Naive thymus-derived CD4-positive, alpha-beta T cell (primary cell): ENCODE measurements around the gene FHOD1. TPM values are rescaled to one million over a fixed set of nuclear protein-coding genes. Genes with fewer than 3 reads are reported as not detected.

Experiments
- ATAC-seq: fragments of 150-1000 bp; cut with Tn5 transposase; 2 replicates; pipeline ENCODE4 v1.10.0; 2021; ENCODE audit warnings: mild to moderate bottlenecking, moderate library complexity
- CTCF ChIA-PET: fragments of 350-600 bp; sonication (Branson Sonifier 250); formaldehyde crosslinking; loops from one replicate; lab custom pipeline; 2021; ENCODE audit warnings: antibody characterized with exemption; lab: Charles Lee
- POLR2A ChIA-PET: fragments of 350-600 bp; sonication (Branson Sonifier 250); formaldehyde crosslinking; loops from one replicate; lab custom pipeline; 2021; ENCODE audit warnings: antibody characterized with exemption, inconsistent platforms; lab: Charles Lee
- DNase-seq, 9 donors: peaks; one replicate each; pipeline versions ENCODE4 v3.0.0 to v3.0.0-alpha.2; 2020 to 2022; ENCODE audit warnings: mixed read lengths in 1 of 9
- H3K27ac ChIP-seq: one replicate; pipeline ENCODE4 v1.7.0; 2013; ENCODE audit warnings: mild to moderate bottlenecking, low read depth, low read length, moderate library complexity
- H3K27me3 ChIP-seq, 2 donors: one replicate each; pipeline ENCODE4 v1.7.0; 2013; ENCODE audit warnings: low read length in 2 of 2, mild to moderate bottlenecking in 2 of 2, moderate library complexity in 2 of 2; ENCODE audit not compliant: control insufficient read depth in 2 of 2, insufficient read depth in 2 of 2
- H3K36me3 ChIP-seq, 3 experiments: 1 replicate in 2 of 3; 2 replicates in 1 of 3; pipeline ENCODE4 v1.7.0; 2013; ENCODE audit warnings: low read length in 3 of 3, mild to moderate bottlenecking in 3 of 3, moderate library complexity in 1 of 3; ENCODE audit not compliant: insufficient read depth in 3 of 3, control insufficient read depth in 2 of 3
- H3K4me1 ChIP-seq, 2 donors: one replicate each; pipeline ENCODE4 v1.7.0; 2013; ENCODE audit warnings: low read length in 2 of 2, mild to moderate bottlenecking in 2 of 2, moderate library complexity in 1 of 2; ENCODE audit not compliant: control insufficient read depth in 2 of 2, insufficient read depth in 2 of 2
- H3K4me3 ChIP-seq: 2 replicates; pipeline ENCODE4 v1.7.0; 2013; ENCODE audit warnings: mild to moderate bottlenecking, low read length
- H3K9me3 ChIP-seq, 3 experiments: 1 replicate in 2 of 3; 2 replicates in 1 of 3; pipeline ENCODE4 v1.7.0; 2013; ENCODE audit warnings: low read length in 3 of 3; ENCODE audit not compliant: control insufficient read depth in 2 of 3
- H3K27ac Mint-ChIP-seq, 9 donors: one replicate each; pipeline ENCODE4 v1.8.0; 2020 to 2022; ENCODE audit warnings: mixed read lengths in 9 of 9, mild to moderate bottlenecking in 8 of 9, moderate library complexity in 5 of 9, inconsistent platforms in 2 of 9
- H3K27me3 Mint-ChIP-seq, 5 donors: one replicate each; pipeline ENCODE4 v1.8.0; 2021 to 2022; ENCODE audit warnings: mixed read lengths in 5 of 5, mild to moderate bottlenecking in 1 of 5
- H3K36me3 Mint-ChIP-seq, 5 donors: one replicate each; pipeline ENCODE4 v1.8.0; 2020 to 2022; ENCODE audit warnings: mixed read lengths in 5 of 5, mild to moderate bottlenecking in 3 of 5, inconsistent platforms in 1 of 5
- H3K4me1 Mint-ChIP-seq, 7 donors: one replicate each; pipeline ENCODE4 v1.8.0; 2020 to 2022; ENCODE audit warnings: mixed read lengths in 7 of 7, mild to moderate bottlenecking in 3 of 7, inconsistent platforms in 1 of 7
- H3K4me3 Mint-ChIP-seq, 10 donors: one replicate each; pipeline ENCODE4 v1.8.0; 2020 to 2022; ENCODE audit warnings: mild to moderate bottlenecking in 10 of 10, mixed read lengths in 10 of 10, moderate library complexity in 6 of 10, inconsistent platforms in 2 of 10
- H3K9me3 Mint-ChIP-seq, 11 donors: one replicate each; pipeline ENCODE4 v1.8.0; 2020 to 2022; ENCODE audit warnings: mixed read lengths in 11 of 11, mild to moderate bottlenecking in 4 of 11, inconsistent platforms in 1 of 11, moderate library complexity in 1 of 11
- intact Hi-C, 2 donors: fragments of 100-400 bp; cut with micrococcal nuclease; formaldehyde crosslinking; loops; one replicate each; pipeline ENCODE4 v1.15.1; 2023
- polyA plus RNA-seq, 2 donors: library from polyadenylated mRNA; unstranded; fragments of 300-500 nt; fragmentation: Illumina TruSeq; gene quantifications; one replicate each; pipeline ENCODE4 v1.2.3, GENCODE V29; 2021
- total RNA-seq, 6 experiments: library from RNA in 5 of 6; stranded (reverse) in 5 of 6; gene quantifications; 1 replicate in 5 of 6; 2 replicates in 1 of 6; pipeline ENCODE4 v1.2.3 and lab custom pipeline; 2021 to 2026

Gene FHOD1
- total and polyA plus RNA-seq, 7 experiments from 2014 or later = 3.6 to 81.7 (median 32.6) TPM

GRCh38 chr16:67259705-67260104 is 12.4 kb upstream of the FHOD1 start:
- DNase-seq (no peak), ATAC-seq (no peak)
- intact Hi-C loops = loop anchor here in 1 of 2 donors (2.0 kb wide), 1 partner anchor 139 kb away; no protein-coding TSS in a partner anchor
- no peaks in the 10 kb centered on the region for H3K36me3 ChIP-seq
- no peaks in the 10 kb centered on the region for H3K9me3 ChIP-seq
- Mint-ChIP-seq H3K27ac (no peak overlapping the region), H3K27me3 (peaks cover 0 to 37% (median 22%) of the 10 kb centered on the region in 5 donors), H3K36me3 (no peaks in the 10 kb centered on the region), H3K4me1 (peaks cover 0 to 5% (median 0%) of the 10 kb centered on the region in 7 donors), H3K4me3 (no peak overlapping the region), H3K9me3 (no peaks in the 10 kb centered on the region)
- CTCF ChIA-PET = interaction anchor here (0.6 kb wide), 1 partner anchor 320 kb away, joined by 3 read pairs; no protein-coding TSS in a partner anchor
- no peaks in the 10 kb centered on the region for H3K27me3 ChIP-seq
- POLR2A ChIA-PET = interaction anchor here (0.6 kb wide), 1 partner anchor 8 kb away, joined by 3 read pairs; no protein-coding TSS in a partner anchor
- no peak overlapping the region for H3K4me3 ChIP-seq
- H3K27ac ChIP-seq = no peak overlapping the region
- H3K4me1 ChIP-seq = no peaks in the 10 kb centered on the region

DNA sequence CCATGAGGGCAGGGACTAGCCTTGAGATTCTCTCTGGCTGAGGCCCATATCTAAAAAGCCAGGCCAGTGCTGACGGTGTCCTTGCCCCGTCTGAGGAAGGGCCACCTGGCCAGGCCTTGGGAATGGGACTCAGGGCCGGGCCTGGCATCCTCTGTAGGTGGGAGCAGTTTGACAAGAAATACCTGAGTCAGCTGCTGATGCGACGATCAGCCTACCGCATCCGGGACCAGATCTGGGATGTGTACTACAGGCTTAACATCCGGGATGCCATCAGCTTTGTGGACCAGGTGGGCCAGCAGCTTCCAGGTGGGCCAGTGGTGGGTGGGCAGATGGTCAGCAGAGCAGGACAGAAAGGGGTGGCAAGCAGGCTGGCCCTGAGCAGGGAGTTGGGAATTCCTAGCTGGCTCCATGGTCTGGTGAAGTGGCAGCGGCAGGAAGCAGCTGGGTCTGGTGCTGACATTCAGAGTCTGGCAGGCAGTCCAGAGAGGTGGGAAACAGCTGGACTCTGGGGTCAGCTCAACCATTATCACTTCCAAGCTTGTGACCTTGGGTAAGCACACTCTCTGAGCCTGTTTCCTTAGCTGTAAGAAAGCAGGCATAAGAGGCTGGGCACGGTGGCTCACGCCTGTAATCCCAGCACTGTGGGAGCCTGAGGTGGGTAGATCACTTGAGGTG is 11.0 kb upstream of the FHOD1 start:
- CTCF ChIA-PET = no interaction called here
- POLR2A ChIA-PET = no interaction called here
- intact Hi-C loops = no loop called here
- H3K36me3 Mint-ChIP-seq = no peaks in the 10 kb centered on the region
- Histone ChIP-seq H3K36me3 (no peaks in the 10 kb centered on the region), H3K27ac (no peak overlapping the region), H3K4me1 (no peaks in the 10 kb centered on the region), H3K4me3 (no peak overlapping the region), H3K27me3 (no peaks in the 10 kb centered on the region), H3K9me3 (no peaks in the 10 kb centered on the region)
- H3K9me3 Mint-ChIP-seq = no peaks in the 10 kb centered on the region
- no peak overlapping the region for H3K4me3 Mint-ChIP-seq
- H3K27me3 Mint-ChIP-seq = peaks cover 0 to 27% (median 22%) of the 10 kb centered on the region in 5 donors
- H3K27ac Mint-ChIP-seq = no peak overlapping the region
- ATAC-seq = no peak
- H3K4me1 Mint-ChIP-seq = peaks cover 0 to 5% (median 0%) of the 10 kb centered on the region in 7 donors
- DNase-seq = no peak

GRCh38 chr16:67257486-67258160 is 10.3 kb upstream of the FHOD1 start:
- ATAC-seq (no peak), DNase-seq (no peak)
- Histone ChIP-seq H3K27me3 (no peaks in the 10 kb centered on the region), H3K9me3 (no peaks in the 10 kb centered on the region), H3K4me3 (no peak overlapping the region), H3K27ac (no peak overlapping the region), H3K4me1 (no peaks in the 10 kb centered on the region), H3K36me3 (no peaks in the 10 kb centered on the region)
- Mint-ChIP-seq H3K4me1 (peaks cover 0 to 5% (median 0%) of the 10 kb centered on the region in 7 donors), H3K27me3 (peaks cover 0 to 21% (median 15%) of the 10 kb centered on the region in 5 donors), H3K27ac (peak overlapping the region in 1 of 9 donors; percentile 76), H3K9me3 (no peaks in the 10 kb centered on the region), H3K36me3 (no peaks in the 10 kb centered on the region), H3K4me3 (no peak overlapping the region)
- ChIA-PET POLR2A (no interaction called here), CTCF (no interaction called here)
- intact Hi-C loops = no loop called here

DNA sequence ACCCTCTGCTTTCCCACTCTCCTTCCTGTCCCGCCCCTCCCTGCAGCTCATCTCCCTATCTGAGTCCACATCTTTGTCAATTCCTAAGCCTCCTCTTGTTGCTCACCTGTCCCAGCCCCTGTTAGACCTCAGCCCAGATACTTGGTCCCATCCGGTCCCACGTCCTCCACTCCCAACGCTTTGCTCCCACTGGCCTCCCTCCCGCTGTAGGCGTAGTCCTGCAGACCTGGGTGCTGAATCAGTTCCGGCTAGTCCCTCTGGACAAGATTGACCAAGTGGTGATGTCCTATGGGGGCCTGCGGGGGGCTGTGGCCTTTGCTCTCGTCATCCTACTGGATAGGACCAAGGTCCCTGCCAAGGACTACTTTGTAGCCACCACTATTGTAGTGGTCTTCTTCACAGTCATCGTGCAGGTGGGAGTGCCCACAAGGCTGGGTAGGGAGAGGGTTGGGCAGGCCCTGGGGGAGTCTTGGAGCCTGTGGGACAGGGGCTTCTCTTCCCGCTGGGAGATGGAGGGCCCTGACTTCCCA is 9.5 kb upstream of the FHOD1 start:
- H3K36me3 Mint-ChIP-seq = no peaks in the 10 kb centered on the region
- H3K4me1 ChIP-seq = no peaks in the 10 kb centered on the region
- H3K4me3 ChIP-seq = no peak overlapping the region
- DNase-seq = no peak
- CTCF ChIA-PET = no interaction called here
- H3K9me3 ChIP-seq = no peaks in the 10 kb centered on the region
- intact Hi-C loops = no loop called here
- no peak overlapping the region for H3K4me3 Mint-ChIP-seq
- no peaks in the 10 kb centered on the region for H3K27me3 ChIP-seq
- no peak for ATAC-seq
- POLR2A ChIA-PET = no interaction called here
- peaks cover 0 to 5% (median 0%) of the 10 kb centered on the region in 7 donors for H3K4me1 Mint-ChIP-seq
- H3K27me3 Mint-ChIP-seq = peaks cover 0 to 14% (median 8%) of the 10 kb centered on the region in 5 donors
- no peak overlapping the region for H3K27ac Mint-ChIP-seq
- H3K27ac ChIP-seq = no peak overlapping the region
- no peaks in the 10 kb centered on the region for H3K9me3 Mint-ChIP-seq
- no peaks in the 10 kb centered on the region for H3K36me3 ChIP-seq

DNA sequence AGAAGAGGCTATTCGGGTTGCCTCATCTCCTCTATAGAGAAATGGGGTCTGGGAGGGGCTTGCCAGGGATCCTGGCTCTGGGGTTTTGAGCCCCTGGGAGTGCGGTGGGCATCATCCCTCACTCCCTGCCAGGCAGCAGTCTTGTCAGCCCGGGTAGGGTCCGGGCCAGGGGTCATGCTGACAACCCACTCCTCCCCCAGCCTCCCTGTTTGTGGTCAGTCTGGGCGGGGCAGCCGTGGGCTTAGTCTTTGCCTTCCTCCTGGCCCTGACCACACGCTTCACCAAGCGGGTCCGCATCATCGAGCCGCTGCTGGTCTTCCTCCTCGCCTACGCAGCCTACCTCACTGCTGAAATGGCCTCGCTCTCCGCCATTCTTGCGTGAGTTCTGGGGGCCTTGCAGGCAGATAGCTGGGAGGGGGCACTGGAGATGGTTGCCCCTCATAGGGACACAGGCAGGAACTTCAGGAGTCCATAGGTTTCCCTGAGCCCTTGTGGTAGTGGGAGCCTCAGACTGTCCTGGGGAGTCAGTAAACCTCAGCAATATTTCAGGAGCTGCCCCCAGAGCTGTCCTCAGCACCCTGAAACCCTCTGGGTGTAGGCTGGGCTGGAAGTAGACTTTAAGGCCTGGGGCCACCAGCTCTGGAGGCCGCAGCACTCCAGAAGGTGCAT is 8.4 kb upstream of the FHOD1 start:
- H3K36me3 ChIP-seq = no peaks in the 10 kb centered on the region
- H3K9me3 Mint-ChIP-seq = no peaks in the 10 kb centered on the region
- H3K4me1 ChIP-seq = no peaks in the 10 kb centered on the region
- no peak for DNase-seq
- no peak for ATAC-seq
- no peak overlapping the region for H3K4me3 ChIP-seq
- ChIA-PET CTCF (no interaction called here), POLR2A (no interaction called here)
- no peak overlapping the region for H3K27ac ChIP-seq
- no peak overlapping the region for H3K27ac Mint-ChIP-seq
- H3K27me3 ChIP-seq = no peaks in the 10 kb centered on the region
- peaks cover 0 to 14% (median 5%) of the 10 kb centered on the region in 5 donors for H3K27me3 Mint-ChIP-seq
- H3K36me3 Mint-ChIP-seq = no peaks in the 10 kb centered on the region
- no peaks in the 10 kb centered on the region for H3K9me3 ChIP-seq
- H3K4me1 Mint-ChIP-seq = peaks cover 0 to 3% (median 0%) of the 10 kb centered on the region in 7 donors
- intact Hi-C loops = no loop called here
- H3K4me3 Mint-ChIP-seq = no peak overlapping the region

DNA sequence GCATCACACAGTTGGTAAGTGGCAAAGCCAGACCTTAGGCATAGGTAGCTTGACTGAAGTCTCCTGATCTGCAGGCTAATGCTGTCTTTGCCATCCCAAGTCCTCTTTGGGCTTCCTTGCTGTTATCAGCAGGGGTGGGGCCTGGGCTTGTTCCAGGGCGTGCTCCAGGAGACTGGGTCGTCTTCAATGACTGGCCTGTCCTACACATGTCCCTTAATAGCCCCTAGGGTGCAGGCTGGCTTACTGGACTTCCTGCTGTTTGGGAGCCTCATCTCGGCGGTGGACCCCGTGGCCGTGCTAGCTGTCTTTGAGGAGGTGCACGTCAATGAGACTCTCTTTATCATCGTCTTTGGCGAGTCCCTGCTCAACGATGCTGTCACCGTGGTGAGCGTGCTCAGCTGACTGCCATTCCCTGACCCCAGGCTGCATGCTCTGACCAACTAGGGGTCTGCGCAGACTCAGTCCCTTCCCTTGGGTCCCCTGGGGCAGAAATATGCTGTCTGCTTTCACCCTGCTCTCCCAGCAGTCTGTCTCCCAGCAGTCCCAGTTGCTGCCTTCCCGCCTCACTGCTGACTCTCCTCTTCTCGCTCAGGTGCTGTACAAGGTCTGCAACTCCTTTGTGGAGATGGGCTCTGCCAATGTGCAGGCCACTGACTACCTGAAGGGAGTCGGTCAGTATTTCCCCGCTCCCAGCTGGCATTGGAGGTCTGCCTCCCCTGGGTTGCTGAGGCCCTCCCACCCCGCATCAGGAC is 7.7 kb upstream of the FHOD1 start:
- ChIA-PET POLR2A (no interaction called here), CTCF (no interaction called here)
- no peaks in the 10 kb centered on the region for H3K4me1 ChIP-seq
- DNase-seq = no peak
- no peak overlapping the region for H3K27ac ChIP-seq
- Mint-ChIP-seq H3K4me1 (peaks cover under 1 to 7% (median 4%) of the 10 kb centered on the region in 7 donors), H3K27me3 (peaks cover 0 to 15% (median 5%) of the 10 kb centered on the region in 5 donors), H3K27ac (no peak overlapping the region), H3K36me3 (no peaks in the 10 kb centered on the region), H3K9me3 (no peaks in the 10 kb centered on the region), H3K4me3 (no peak overlapping the region)
- H3K4me3 ChIP-seq = no peak overlapping the region
- no peaks in the 10 kb centered on the region for H3K9me3 ChIP-seq
- no peak for ATAC-seq
- no peaks in the 10 kb centered on the region for H3K36me3 ChIP-seq
- H3K27me3 ChIP-seq = no peaks in the 10 kb centered on the region
- intact Hi-C loops = no loop called here
